BJ (cell line): ENCODE data around the gene IL4R. TPM values are rescaled to one million over a fixed set of nuclear protein-coding genes. Genes with fewer than 3 reads are reported as not detected.

ENCODE experiments used
- CTCF ChIA-PET: fragments of 350-600 bp; formaldehyde crosslinking; extraction: SDS; loops from one replicate; lab custom pipeline; 2021; ENCODE audit warnings: antibody characterized with exemption, inconsistent platforms; lab: Yijun Ruan, JAX
- POLR2A ChIA-PET: fragments of 300-600 bp; sonication (Branson Sonifier 250); formaldehyde crosslinking; extraction: SDS; loops from one replicate; lab custom pipeline; 2021; ENCODE audit warnings: antibody characterized with exemption; lab: Charles Lee
- DNase-seq: peaks from one replicate; pipeline ENCODE4 v3.0.0-alpha.2; 2011; ENCODE audit warnings: low read depth
- H3K27me3 ChIP-seq: 2 replicates; pipeline ENCODE4 v1.6.0; 2011; ENCODE audit warnings: low read length; ENCODE audit not compliant: control insufficient read depth, insufficient read depth
- H3K36me3 ChIP-seq: 2 replicates; pipeline ENCODE4 v1.5.1; 2011; ENCODE audit warnings: low read length; ENCODE audit not compliant: control insufficient read depth, insufficient read depth
- H3K4me3 ChIP-seq: 2 replicates; pipeline ENCODE4 v1.5.1; 2011; ENCODE audit warnings: low read depth, mild to moderate bottlenecking, control low read depth, low read length
- polyA plus RNA-seq: library from polyadenylated mRNA; depleted of rRNA; stranded (reverse); fragments of >200 nt; gene quantifications from 2 replicates; pipeline ENCODE4 v1.2.3, GENCODE V29; 2011
- TF ChIP-seq, protein P1 (sequence below): IDR thresholded peaks from 2 replicates; pipeline ENCODE4 v1.5.1; 2011; ENCODE audit warnings: low read depth, mild to moderate bottlenecking, control low read depth, inconsistent platforms, low read length, moderate library complexity; ENCODE audit not compliant: insufficient read depth

The IL4R gene
- polyA plus RNA-seq, 1 experiment: 25.4 TPM

DNA sequence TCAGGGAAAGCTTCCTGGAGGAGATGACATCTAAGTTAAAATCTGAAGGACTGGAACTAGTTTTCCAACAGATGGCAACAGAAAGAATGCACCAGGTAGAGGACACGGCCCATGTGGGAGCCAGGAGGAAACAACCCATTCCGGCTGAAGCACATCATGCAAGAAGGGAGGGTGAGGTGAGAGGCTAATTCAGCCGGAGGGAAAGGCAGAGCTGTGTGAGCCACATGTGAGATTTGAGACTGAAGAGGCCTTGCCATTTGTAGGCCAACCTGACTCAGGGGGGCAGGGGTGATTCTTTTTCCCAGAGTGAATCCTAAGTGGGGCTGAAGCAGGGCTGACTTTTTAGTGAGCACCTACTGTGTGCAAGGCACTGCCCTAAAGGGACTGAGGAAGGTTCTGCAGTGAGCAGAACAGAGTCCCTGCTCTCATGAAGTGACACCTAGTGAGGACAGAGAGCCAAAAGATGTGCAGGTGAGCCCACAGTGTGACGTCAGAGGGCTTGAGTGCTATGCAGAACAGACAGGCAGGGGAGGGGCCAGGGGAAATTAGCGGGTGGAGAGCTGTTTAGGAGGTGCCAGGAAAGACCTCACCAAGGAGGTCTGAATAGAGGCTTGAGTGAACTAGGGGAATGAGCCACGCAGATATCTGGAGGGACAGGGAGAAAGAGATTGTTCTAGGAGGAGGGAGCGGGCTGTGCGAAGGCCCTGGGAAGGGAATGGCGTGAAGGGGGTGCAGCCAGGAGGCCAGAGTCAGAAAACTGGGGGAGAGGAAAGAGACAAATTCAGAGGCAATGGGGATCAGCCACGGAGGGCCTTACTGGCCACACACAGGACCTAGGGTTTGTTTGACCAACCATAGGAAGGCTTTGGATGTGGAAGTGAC is 68.4 kb downstream of the IL4R start:
- TF ChIP-seq, protein P1, sequence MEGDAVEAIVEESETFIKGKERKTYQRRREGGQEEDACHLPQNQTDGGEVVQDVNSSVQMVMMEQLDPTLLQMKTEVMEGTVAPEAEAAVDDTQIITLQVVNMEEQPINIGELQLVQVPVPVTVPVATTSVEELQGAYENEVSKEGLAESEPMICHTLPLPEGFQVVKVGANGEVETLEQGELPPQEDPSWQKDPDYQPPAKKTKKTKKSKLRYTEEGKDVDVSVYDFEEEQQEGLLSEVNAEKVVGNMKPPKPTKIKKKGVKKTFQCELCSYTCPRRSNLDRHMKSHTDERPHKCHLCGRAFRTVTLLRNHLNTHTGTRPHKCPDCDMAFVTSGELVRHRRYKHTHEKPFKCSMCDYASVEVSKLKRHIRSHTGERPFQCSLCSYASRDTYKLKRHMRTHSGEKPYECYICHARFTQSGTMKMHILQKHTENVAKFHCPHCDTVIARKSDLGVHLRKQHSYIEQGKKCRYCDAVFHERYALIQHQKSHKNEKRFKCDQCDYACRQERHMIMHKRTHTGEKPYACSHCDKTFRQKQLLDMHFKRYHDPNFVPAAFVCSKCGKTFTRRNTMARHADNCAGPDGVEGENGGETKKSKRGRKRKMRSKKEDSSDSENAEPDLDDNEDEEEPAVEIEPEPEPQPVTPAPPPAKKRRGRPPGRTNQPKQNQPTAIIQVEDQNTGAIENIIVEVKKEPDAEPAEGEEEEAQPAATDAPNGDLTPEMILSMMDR: no peak
- DNase-seq: no peak
- Histone ChIP-seq H3K27me3 (peaks cover 1% of the 10 kb centered on the region), H3K36me3 (no peaks in the 10 kb centered on the region), H3K4me3 (no peak overlapping the region)
- POLR2A ChIA-PET: no interaction called here
- CTCF ChIA-PET: interaction anchor here (0.8 to 1.1 kb wide), 2 partner anchors 14 to 203 kb away, joined by 4 read pairs; no protein-coding TSS in a partner anchor

DNA sequence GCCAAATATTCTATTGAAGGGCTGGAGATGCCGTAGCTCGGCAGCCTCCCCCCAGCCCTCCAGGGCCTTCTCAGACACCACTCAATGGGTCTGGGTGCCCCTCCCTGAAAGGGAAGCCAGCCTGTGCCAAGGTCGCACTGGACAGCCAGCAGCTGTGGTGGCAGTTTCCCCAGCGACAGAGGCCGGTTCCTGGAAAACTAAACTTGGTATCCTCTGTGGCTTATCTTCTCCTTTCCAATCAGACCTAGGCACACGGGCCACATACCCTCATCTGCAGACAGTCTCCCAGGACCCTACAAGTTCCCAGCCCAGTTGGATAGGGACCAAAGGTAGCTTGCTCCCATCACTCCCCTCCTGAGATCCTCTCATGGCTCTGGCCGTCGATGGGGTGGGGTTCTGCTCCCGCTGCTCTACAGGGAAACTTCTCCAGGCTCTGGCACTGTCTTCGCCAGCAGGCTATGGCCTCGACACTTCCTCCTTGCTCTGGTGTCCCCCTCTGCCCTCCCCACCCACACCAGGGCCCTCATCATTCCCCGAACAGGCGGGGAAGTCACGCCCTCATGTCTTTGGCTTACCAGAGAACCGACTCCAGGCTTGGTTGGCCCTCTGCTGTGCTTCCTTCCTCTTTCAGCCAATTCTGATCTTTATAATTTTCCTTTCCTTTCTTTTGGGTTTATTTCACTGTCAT is 69.9 kb downstream of the IL4R start:
- Histone ChIP-seq H3K4me3 (no peak overlapping the region), H3K36me3 (no peaks in the 10 kb centered on the region), H3K27me3 (peaks cover 4% of the 10 kb centered on the region)
- TF ChIP-seq, protein P1: no peak
- CTCF ChIA-PET: interaction anchor here (1.2 kb wide), 1 partner anchor 9 kb away, joined by 3 read pairs; no protein-coding TSS in a partner anchor
- POLR2A ChIA-PET: no interaction called here
- no peak for DNase-seq

DNA sequence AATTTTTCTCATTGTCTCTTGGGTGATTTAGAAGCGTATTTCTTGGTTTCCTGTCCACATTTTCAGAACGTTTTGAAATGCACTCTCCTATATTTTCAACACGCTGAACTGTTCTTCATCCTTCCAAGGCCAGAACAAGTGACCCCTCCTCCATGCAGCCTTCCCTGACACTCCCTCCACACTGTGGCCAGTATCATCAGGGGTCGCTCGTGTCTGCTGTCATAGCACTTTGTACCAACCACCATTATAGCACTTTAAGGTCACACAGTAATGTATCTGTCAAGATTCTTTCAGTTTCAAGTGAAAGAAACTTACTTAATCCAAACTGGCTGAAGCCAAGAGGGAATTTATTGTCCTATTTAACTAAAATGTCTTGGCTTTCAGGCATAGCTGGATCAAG is 70.7 kb downstream of the IL4R start:
- Histone ChIP-seq H3K27me3 (peaks cover 4% of the 10 kb centered on the region), H3K4me3 (no peak overlapping the region), H3K36me3 (no peaks in the 10 kb centered on the region)
- CTCF ChIA-PET: interaction anchor here (1.2 kb wide), 1 partner anchor 9 kb away, joined by 3 read pairs; no protein-coding TSS in a partner anchor
- DNase-seq: no peak
- TF ChIP-seq, protein P1: no peak
- POLR2A ChIA-PET: no interaction called here

DNA sequence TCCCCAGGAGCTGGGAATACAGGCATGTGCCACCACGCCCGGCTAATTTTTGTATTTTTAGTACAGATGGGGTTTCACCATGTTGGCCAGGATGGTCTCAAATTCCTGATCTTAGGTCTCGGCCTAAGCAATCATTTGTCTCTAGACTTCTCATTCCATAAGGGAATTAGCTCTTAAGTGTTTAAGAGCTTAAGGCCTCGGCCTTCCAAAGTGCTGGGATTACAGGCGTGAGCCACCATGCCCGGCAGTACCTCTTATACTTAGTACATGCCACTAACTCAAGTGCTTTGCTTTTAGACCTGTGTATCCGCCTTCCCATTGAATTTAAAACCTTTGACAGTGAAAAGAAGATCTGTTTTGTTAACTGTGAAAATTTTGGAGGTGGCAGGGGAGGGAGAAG is 71.6 kb downstream of the IL4R start:
- TF ChIP-seq, protein P1: no peak
- Histone ChIP-seq H3K4me3 (no peak overlapping the region), H3K36me3 (no peaks in the 10 kb centered on the region), H3K27me3 (peaks cover 4% of the 10 kb centered on the region)
- DNase-seq: no peak
- POLR2A ChIA-PET: no interaction called here
- CTCF ChIA-PET: interaction anchor here (1.2 to 1.5 kb wide), 2 partner anchors 7 to 12 kb away, joined by 3 to 4 read pairs; no protein-coding TSS in a partner anchor

DNA sequence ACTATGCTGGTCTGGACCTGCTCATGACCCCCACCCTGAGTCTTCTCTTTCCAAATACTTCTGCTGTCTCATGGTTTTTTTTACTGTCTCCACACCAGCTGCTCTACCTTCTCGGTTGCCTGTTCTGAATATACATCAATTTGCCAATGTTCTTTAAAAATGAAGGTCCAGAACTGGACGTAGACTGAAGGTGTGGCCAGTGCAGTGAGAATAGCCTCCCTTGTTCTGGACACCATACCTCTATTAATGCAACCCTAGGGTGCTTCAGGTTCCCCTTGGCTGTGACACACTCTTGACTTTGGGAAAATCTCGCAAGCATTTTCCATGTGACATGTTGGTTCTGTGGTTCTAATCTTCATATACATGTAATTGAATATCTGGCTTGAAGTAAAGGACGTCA is 72.9 kb downstream of the IL4R start:
- peaks cover 6% of the 10 kb centered on the region for H3K27me3 ChIP-seq
- no peaks in the 10 kb centered on the region for H3K36me3 ChIP-seq
- DNase-seq: no peak
- TF ChIP-seq, protein P1: no peak
- no peak overlapping the region for H3K4me3 ChIP-seq
- CTCF ChIA-PET: interaction anchor here (0.9 to 2.0 kb wide), 3 partner anchors 8 to 19 kb away, joined by 3 to 7 read pairs (median 4); no protein-coding TSS in a partner anchor
- POLR2A ChIA-PET: no interaction called here
